Astrocyte (in vitro differentiated cells and primary cell): Measurements from ENCODE around the gene INAFM2. TPM values are rescaled to one million over a fixed set of nuclear protein-coding genes. Genes with fewer than 3 reads are reported as not detected.

Experiments
- DNase-seq: peaks from one replicate; pipeline ENCODE4 v3.0.0-alpha.2; 2010; ENCODE audit warnings: low read depth
- FAIRE-seq: peaks from 2 replicates; lab custom pipeline; 2011; peaks lifted over from hg19 to GRCh38; lab: Jason Lieb, UNC
- H2AFZ ChIP-seq: 2 replicates; pipeline ENCODE4 v1.6.0; 2012; ENCODE audit warnings: low read depth, low read length, inconsistent platforms
- H3K27ac ChIP-seq: 2 replicates; pipeline ENCODE4 v1.5.1; 2011; ENCODE audit warnings: low read depth, low read length, inconsistent platforms
- H3K27me3 ChIP-seq: 2 replicates; pipeline ENCODE4 v1.6.0; 2011; ENCODE audit warnings: low read length, inconsistent platforms; ENCODE audit not compliant: insufficient read depth
- H3K36me3 ChIP-seq: 2 replicates; pipeline ENCODE4 v1.5.1; 2011; ENCODE audit warnings: low read length, inconsistent platforms; ENCODE audit not compliant: insufficient read depth
- H3K4me1 ChIP-seq: 2 replicates; pipeline ENCODE4 v1.5.1; 2011; ENCODE audit warnings: low read length, inconsistent platforms; ENCODE audit not compliant: insufficient read depth
- H3K4me2 ChIP-seq: 2 replicates; pipeline ENCODE4 v1.6.0; 2012; ENCODE audit warnings: low read length, inconsistent platforms
- H3K4me3 ChIP-seq: 2 replicates; pipeline ENCODE4 v1.5.1; 2011; ENCODE audit warnings: low read depth, mild to moderate bottlenecking, low read length, inconsistent platforms; ENCODE audit not compliant: insufficient read depth
- H3K79me2 ChIP-seq: 2 replicates; pipeline ENCODE4 v1.6.0; 2012; ENCODE audit warnings: mild to moderate bottlenecking, low read length, inconsistent platforms; ENCODE audit not compliant: insufficient read depth
- H3K9ac ChIP-seq: 2 replicates; pipeline ENCODE4 v1.6.0; 2012; ENCODE audit warnings: mild to moderate bottlenecking, low read length, inconsistent platforms
- H3K9me3 ChIP-seq: 2 replicates; pipeline ENCODE4 v1.5.1; 2012; ENCODE audit warnings: low read depth, mild to moderate bottlenecking, low read length, inconsistent platforms; ENCODE audit not compliant: insufficient read depth
- H4K20me1 ChIP-seq: 2 replicates; pipeline ENCODE4 v1.6.0; 2012; ENCODE audit warnings: low read length, inconsistent platforms; ENCODE audit not compliant: insufficient read depth
- H3K27ac Mint-ChIP-seq: one replicate; pipeline ENCODE4 v1.8.0; 2021; ENCODE audit warnings: mild to moderate bottlenecking, mixed read lengths; ENCODE audit not compliant: unreplicated experiment
- H3K27me3 Mint-ChIP-seq: one replicate; pipeline ENCODE4 v1.8.0; 2021; ENCODE audit warnings: low read depth, mixed read lengths; ENCODE audit not compliant: unreplicated experiment
- H3K36me3 Mint-ChIP-seq: one replicate; pipeline ENCODE4 v1.8.0; 2021; ENCODE audit warnings: low read depth, mixed read lengths; ENCODE audit not compliant: unreplicated experiment
- H3K4me1 Mint-ChIP-seq: one replicate; pipeline ENCODE4 v1.8.0; 2021; ENCODE audit warnings: low read depth, mixed read lengths; ENCODE audit not compliant: unreplicated experiment
- H3K4me3 Mint-ChIP-seq: one replicate; pipeline ENCODE4 v1.8.0; 2021; ENCODE audit warnings: mild to moderate bottlenecking, moderate library complexity, mixed read lengths; ENCODE audit not compliant: unreplicated experiment
- H3K9me3 Mint-ChIP-seq: one replicate; pipeline ENCODE4 v1.8.0; 2021; ENCODE audit warnings: mild to moderate bottlenecking, mixed read lengths; ENCODE audit not compliant: unreplicated experiment
- CTCF ChIP-seq: IDR thresholded peaks from 2 replicates; pipeline ENCODE4 v1.5.1; 2011; ENCODE audit warnings: low read depth, mild to moderate bottlenecking, inconsistent platforms, low read length, moderate library complexity; ENCODE audit not compliant: insufficient read depth
- EZH2 ChIP-seq: IDR thresholded peaks from 2 replicates; pipeline ENCODE4 v1.6.1; 2012; ENCODE audit warnings: mild to moderate bottlenecking, low read length, inconsistent platforms; ENCODE audit not compliant: insufficient read depth
- total RNA-seq: library from RNA; stranded (reverse); gene quantifications from 2 replicates; pipeline ENCODE4 v1.2.1, GENCODE V29; 2021

The INAFM2 gene
- total RNA-seq, 1 donor from 2014 or later: 41.2 TPM

DNA sequence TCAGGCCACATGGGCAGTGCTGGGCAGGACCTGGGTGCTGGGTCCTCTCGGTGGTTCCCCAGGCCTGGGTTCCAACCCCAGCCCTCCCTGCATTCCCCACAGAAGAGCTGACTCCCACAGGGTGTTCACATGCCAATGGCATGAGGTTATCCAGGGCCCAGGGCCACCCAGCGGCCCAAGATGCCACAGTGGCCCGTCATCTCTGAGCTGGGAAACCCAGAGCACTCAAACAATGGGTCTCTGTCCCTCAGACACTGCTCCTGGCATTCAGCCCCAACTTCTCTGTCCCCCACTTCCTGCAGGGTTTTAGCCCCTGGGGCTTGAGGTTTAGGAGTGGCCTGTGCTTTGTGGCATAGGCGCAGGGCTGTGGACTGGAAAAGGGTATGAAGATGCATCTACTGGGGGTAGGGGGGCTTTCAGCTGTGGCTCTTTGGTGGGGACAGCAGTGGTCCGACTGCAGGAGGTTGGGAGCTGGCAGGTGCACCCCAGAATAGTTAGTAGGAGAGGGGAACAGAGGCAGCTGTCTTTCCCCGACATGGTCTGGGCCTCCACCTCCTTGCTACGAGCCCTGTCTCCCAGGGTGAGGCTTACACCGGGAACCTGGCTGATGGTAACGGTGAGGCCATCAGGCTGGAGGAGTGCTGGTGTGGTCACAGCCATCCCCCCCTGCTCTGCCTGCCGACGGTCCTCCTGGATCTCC, 15.6 kb downstream of the INAFM2 start:
- Mint-ChIP-seq H3K4me3 (peak overlapping the region; percentile 73), H3K4me1 (peaks cover 43% of the 10 kb centered on the region), H3K27me3 (no peaks in the 10 kb centered on the region), H3K27ac (peak overlapping the region; percentile 98), H3K9me3 (no peaks in the 10 kb centered on the region), H3K36me3 (peaks cover 1% of the 10 kb centered on the region)
- Histone ChIP-seq H3K4me1 (peaks cover 73% of the 10 kb centered on the region), H4K20me1 (peaks cover 4% of the 10 kb centered on the region), H3K79me2 (peaks cover 36% of the 10 kb centered on the region), H3K36me3 (peaks cover 3% of the 10 kb centered on the region), H3K27ac (peak overlapping the region; percentile 99), H3K9me3 (no peaks in the 10 kb centered on the region), H3K9ac (peak overlapping the region; percentile 92), H3K4me2 (peak overlapping the region; percentile 90), H3K4me3 (peak overlapping the region; percentile 68), H3K27me3 (no peaks in the 10 kb centered on the region), H2AFZ (no peak overlapping the region)
- TF ChIP-seq CTCF: no peak
- TF ChIP-seq EZH2: no peak
- FAIRE-seq (peak; percentile 58), DNase-seq (peak; percentile 91)

GRCh38 chr15:40339621-40339945, 16.1 kb downstream of the INAFM2 start:
- no peak overlapping the region for H3K4me3 Mint-ChIP-seq

More at GRCh38 chr15:40339621-40339945, 16.1 kb downstream of the INAFM2 start:
- H3K79me2 ChIP-seq: peaks cover 36% of the 10 kb centered on the region
- peaks cover 73% of the 10 kb centered on the region for H3K4me1 ChIP-seq
- H3K36me3 ChIP-seq: peaks cover 3% of the 10 kb centered on the region
- no peaks in the 10 kb centered on the region for H3K9me3 Mint-ChIP-seq
- no peak for FAIRE-seq
- H3K4me3 ChIP-seq: peak overlapping the region; percentile 68
- no peaks in the 10 kb centered on the region for H4K20me1 ChIP-seq
- peak overlapping the region; percentile 92 for H3K9ac ChIP-seq
- DNase-seq: no peak
- H3K27ac ChIP-seq: peak overlapping the region; percentile 99
- H3K27ac Mint-ChIP-seq: peak overlapping the region; percentile 98
- no peaks in the 10 kb centered on the region for H3K27me3 ChIP-seq
- peak overlapping the region; percentile 90 for H3K4me2 ChIP-seq
- no peak overlapping the region for H2AFZ ChIP-seq
- TF ChIP-seq CTCF (no peak), EZH2 (no peak)
- peaks cover 43% of the 10 kb centered on the region for H3K4me1 Mint-ChIP-seq
- no peaks in the 10 kb centered on the region for H3K9me3 ChIP-seq
- H3K27me3 Mint-ChIP-seq: no peaks in the 10 kb centered on the region
- no peaks in the 10 kb centered on the region for H3K36me3 Mint-ChIP-seq
